Mammary epithelial cell (primary cell): ENCODE data around the gene SLC5A3.

Experiments used
- CTCF ChIP-seq, 2 donors: IDR thresholded peaks in 1 of 2; conservative IDR thresholded peaks in 1 of 2; 2 replicates each; pipeline ENCODE4 v1.5.1; 2011 to 2012; ENCODE audit warnings: inconsistent platforms in 2 of 2, low read length in 2 of 2, mild to moderate bottlenecking in 2 of 2, control low read depth in 1 of 2, low read depth in 1 of 2; ENCODE audit not compliant: insufficient read depth in 1 of 2; ENCODE audit errors: extremely low read depth in 1 of 2
- EZH2 ChIP-seq: IDR thresholded peaks from 2 replicates; pipeline ENCODE4 v1.6.1; 2012; ENCODE audit warnings: low read length, inconsistent platforms, borderline replicate concordance

- TF ChIP-seq CTCF (conservative IDR thresholded peaks at IDR 0.05 in 1 of 2, IDR thresholded peaks at IDR 0.05 in 1 of 2; ENCODE audit: extremely low read depth in 1 of 2, insufficient read depth in 1 of 2, low read depth in 1 of 2, low read length in 2 of 2) (no peak), EZH2 (no peak)
Observed at GRCh38 chr21:34065027-34065426, 8.4 kb upstream of the SLC5A3 start.
